CD4-positive, alpha-beta T cell treated with Interleukin-10 for 1 hour (primary cell): ENCODE data around the gene SULT2A1.
"Not testable (repeated sequence)": the region's sequence is repeated elsewhere in the genome, so short reads cannot be mapped to it uniquely, and the experiment has no call there.

Source experiments
- DNase-seq: peaks from one replicate; pipeline ENCODE4 v3.0.0-alpha.2; 2020

Gene SULT2A1

DNA sequence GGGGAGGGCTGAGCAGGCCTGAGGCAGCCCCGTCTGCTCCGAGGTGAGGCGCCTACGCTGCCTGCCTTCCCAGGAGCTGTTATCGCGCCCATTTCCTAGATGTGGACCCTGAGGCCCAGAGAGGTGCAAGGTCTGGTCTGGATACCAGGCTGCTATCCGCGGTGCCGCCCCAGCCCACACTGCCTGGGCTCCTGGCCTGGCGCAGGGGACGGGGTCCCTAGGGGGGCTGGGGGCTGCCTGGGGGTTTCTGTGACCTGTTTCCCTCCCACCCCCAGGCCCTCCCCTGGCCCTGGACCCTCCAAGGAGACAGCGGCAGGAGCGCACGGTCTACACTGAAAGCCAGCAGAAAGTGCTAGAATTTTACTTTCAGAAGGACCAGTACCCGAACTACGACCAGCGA lies 26.3 kb downstream of the SULT2A1 start:
- DNase-seq: not testable (repeated sequence)

GRCh38 chr19:47858646-47859285 lies 27.3 kb downstream of the SULT2A1 start, which contains the start of gene TPRX2:
TSS of gene TPRX2 (plus strand) at chr19:47859235. CDS start at chr19:47859247, 12 bp downstream.
- not testable (repeated sequence) for DNase-seq

DNA sequence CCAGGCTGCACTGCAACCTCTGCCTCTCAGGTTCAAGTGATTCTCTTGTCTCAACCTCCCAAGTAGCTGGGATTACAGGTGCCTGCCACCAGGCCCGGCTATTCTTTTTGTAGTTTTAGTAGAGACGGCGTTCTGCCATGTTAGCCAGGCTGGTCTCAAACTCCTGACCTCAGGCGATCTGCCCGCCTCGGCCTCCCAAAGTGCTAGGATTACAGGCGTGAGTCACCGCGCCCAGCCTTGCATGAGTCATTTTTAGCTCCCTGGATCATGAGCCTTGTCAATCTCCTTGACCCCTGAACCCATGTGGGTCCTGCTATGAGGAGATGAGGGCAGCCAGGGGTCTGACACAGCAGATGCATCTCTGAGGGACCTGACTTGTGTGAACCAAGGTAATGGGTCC lies 27.9 kb downstream of the SULT2A1 start:
- not testable (repeated sequence) for DNase-seq

DNA sequence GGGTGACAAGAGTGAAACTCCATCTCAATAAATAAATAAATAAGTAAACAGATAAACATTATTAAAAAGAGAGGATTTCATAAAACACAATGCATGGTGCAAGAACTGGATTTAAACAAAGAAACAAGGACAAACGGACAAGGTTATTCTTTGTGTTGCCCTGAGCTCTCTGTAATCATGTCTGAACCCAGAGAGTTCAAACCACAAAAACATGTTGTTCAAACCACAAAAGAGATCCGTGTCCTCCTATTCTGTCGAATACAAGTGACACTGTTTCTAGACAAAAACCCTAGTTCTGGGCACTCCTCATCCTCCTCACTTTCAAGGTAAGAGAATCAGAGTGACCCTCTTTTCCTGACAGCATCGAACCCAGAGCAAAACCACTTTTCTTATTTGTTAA lies 31.7 kb downstream of the SULT2A1 start:
- DNase-seq: no peak

- DNase-seq: no peak
Observed at GRCh38 chr19:47853003-47853402, 33.1 kb downstream of the SULT2A1 start.

DNA sequence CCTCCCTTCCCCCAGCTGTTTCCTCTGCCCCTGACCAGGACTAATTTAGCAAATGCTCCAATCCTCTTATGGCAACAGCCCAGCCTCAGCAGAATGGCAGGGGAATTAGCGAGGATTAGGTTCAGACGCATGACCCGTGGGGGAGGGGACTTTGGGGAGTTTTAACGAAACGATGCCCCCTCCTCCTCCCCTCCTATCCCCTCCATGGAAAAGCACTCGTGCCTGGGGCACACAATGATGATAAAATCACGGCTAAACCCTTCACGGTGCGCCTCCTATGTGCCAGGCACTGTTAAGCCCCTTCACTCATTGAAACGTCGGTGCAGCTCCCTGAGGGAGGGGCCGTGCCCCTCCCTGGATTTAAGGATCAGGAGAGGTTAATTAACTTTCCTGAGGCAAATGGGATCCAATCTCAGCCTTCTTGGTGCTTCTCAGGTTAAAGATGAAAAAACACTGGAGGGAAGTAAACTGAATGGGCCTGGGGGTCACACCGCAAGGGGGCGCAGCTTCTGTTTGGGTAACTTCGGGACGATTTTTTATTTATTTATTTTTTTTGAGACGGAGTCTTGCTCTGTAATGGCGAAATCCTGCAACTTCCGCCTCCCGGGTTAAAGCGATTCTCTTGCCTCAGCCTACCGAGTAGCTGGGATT lies 37.2 kb downstream of the SULT2A1 start:
- peak; percentile 12 for DNase-seq

DNA sequence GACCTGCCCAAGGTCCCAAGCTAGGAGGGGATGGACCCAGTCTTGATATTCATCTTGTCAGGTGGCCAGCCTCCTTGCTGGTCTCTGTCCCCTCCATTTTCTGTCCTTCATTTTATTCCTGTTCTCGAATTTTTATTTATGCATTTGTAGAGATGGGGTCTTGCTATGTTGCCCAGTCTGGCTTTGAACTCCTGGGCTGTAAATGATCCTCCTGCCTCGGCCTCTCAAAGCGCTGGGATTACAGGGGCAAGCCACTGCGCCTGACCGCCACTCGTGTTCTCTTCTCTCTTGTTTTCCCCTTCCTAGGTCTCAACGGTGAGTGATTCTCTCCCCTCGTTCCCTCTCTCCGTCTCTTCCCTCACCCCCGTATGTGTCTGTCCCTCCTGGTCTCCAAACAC lies 37.7 kb downstream of the SULT2A1 start:
- DNase-seq: no peak

DNA sequence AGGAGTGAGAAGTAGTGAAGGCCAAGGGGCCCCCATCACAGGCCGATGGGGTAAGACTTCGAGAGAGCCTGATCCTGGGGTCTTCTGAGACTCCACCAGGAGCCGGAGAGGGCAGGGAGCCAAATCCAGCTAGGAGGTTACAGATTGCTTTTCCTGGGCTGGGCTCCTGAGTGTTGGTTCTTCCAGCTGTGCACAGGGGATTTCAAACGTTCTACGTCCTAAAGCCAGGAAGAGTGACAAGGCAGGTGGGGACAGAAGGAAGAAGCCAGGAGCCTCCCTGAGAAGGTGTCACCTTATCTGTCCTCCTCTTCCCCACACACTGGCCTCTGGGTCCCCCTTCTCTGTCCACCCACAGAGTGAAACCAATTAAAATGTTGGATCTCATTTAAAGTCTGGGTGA lies 43.2 kb downstream of the SULT2A1 start:
- no peak for DNase-seq

DNA sequence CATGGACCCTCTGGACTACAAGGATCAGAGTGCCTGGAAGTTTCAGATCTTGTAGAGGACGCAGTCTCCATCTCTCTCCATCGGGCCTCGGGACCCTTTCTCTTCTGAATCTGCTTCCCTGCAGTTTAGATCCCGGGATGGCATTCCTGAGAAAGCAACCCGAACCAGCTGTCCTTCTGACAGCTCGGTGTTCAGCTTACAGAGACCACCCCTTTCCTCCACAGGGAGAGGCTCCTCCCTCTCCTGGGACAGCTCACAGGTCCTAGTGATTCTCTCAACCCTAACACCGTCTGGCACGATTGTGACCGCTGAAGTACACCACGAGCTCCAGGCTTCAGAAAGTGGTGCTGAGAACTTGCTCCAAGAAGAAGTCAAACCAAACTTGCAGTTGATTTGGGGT lies 46.2 kb downstream of the SULT2A1 start:
- no peak for DNase-seq

GRCh38 chr19:47839411-47839810 lies 46.7 kb downstream of the SULT2A1 start:
- DNase-seq: no peak

- no peak for DNase-seq
Observed at GRCh38 chr19:47836038-47836437, 50.1 kb downstream of the SULT2A1 start.

GRCh38 chr19:47832723-47833122 lies 53.4 kb downstream of the SULT2A1 start:
- no peak for DNase-seq

GRCh38 chr19:47826800-47827199 lies 59.3 kb downstream of the SULT2A1 start:
- DNase-seq: no peak

GRCh38 chr19:47824396-47824795 lies 61.7 kb downstream of the SULT2A1 start:
- no peak for DNase-seq

DNA sequence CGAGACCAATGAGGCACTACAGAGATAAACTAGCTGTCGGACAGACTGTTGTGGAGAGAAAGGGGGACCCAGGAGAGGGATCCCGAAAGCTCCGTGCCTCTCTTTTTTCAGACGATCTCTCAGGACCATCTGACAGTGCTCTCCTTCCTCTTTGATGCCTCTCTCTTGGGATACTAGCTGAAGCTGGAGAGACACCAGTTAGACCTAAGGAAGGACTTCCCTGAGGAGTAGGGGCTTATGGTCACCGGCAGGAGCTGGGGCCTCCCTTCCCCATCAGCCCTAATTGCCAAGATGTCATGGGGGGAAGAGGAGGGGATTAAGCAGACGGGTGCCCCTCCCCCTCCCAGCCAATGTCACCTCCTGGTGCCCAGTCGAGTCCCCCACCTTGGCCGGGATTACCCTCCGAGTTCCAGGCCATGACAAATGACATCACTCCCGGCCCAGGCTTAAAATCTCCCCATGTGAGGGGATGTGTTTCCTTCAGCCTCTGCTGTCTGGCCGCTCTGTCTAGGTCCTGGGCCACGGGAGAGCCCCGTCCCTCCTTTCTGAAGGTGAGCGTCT lies 64.6 kb downstream of the SULT2A1 start, which contains the start of gene CRX:
Gene CRX, plus strand, starts transcription at position 478 of the 561 bp plus-strand sequence. CDS start 12,507 bp downstream, outside the sequence.
- no peak for DNase-seq
